HepG2 (cell line): ENCODE results near the gene BMP2. TPM values are rescaled to one million over a fixed set of nuclear protein-coding genes. Genes with fewer than 3 reads are reported as not detected.

Source experiments
- ATAC-seq: fragments of 200-7000 bp; cut with Tn5 transposase; 3 replicates; pipeline ENCODE4 v1.9.1; 2020; ENCODE audit warnings: mild to moderate bottlenecking, moderate library complexity
- BruUV-seq: library from RNA; stranded (reverse); fragments of 400-500 nt; replicated peaks from 2 replicates; lab custom pipeline; 2021; lab: Mats Ljungman, UMichigan
- CTCF ChIA-PET: fragments of 300-600 bp; formaldehyde crosslinking; extraction: SDS; loops from one replicate; lab custom pipeline; 2021; ENCODE audit warnings: low total read pairs, inconsistent platforms, low intra/inter-chr PET ratio; lab: Yijun Ruan, JAX
- POLR2A ChIA-PET: fragments of 350-600 bp; sonication (Branson Sonifier 250); formaldehyde crosslinking; loops from one replicate; lab custom pipeline; 2020; ENCODE audit warnings: antibody characterized with exemption, inconsistent platforms; lab: Yijun Ruan, JAX
- DNase-seq: peaks from one replicate; pipeline ENCODE4 v3.0.0-alpha.2; 2015; ENCODE audit warnings: low spot score
- FAIRE-seq: peaks from 3 replicates; lab custom pipeline; 2011; peaks lifted over from hg19 to GRCh38; lab: Jason Lieb, UNC
- H2AFZ ChIP-seq: one replicate; pipeline ENCODE4 v1.6.1; 2011; ENCODE audit warnings: low read length, inconsistent platforms
- H3K27ac ChIP-seq: fragments of 300-600 bp; 3 replicates; pipeline ENCODE4 v1.8.0; 2011; ENCODE audit warnings: mixed run types, mild to moderate bottlenecking, mixed read lengths, low read length, inconsistent platforms; ENCODE audit not compliant: insufficient read depth; ENCODE audit errors: extremely low read length
- H3K27me3 ChIP-seq, 2 experiments: fragments of 200-600 bp in 1 of 2; 2 replicates in 1 of 2; 3 replicates in 1 of 2; pipeline versions ENCODE4 v1.6.0 to v1.8.0; 2011; ENCODE audit warnings: low read length in 2 of 2, mild to moderate bottlenecking in 2 of 2, moderate library complexity in 2 of 2, inconsistent platforms in 1 of 2; ENCODE audit not compliant: insufficient read depth in 2 of 2, control insufficient read depth in 1 of 2
- H3K36me3 ChIP-seq, 2 experiments: fragments of 200-600 bp in 1 of 2; replicated peaks in 1 of 2; 2 replicates in 1 of 2; 3 replicates in 1 of 2; pipeline versions ENCODE4 v1.5.1 to v1.8.0; 2011; ENCODE audit warnings: low read length in 2 of 2, inconsistent platforms in 1 of 2; ENCODE audit not compliant: insufficient read depth in 2 of 2, control insufficient read depth in 1 of 2
- H3K4me1 ChIP-seq: 2 replicates; pipeline ENCODE4 v1.5.1; 2012; ENCODE audit warnings: low read length, inconsistent platforms; ENCODE audit not compliant: insufficient read depth
- H3K4me2 ChIP-seq: 2 replicates; pipeline ENCODE4 v1.6.0; 2011; ENCODE audit warnings: low read depth, low read length, inconsistent platforms
- H3K4me3 ChIP-seq, 3 experiments: fragments of 200-600 bp in 1 of 3; sonication (generic), shearing (Covaris generic) in 1 of 3; replicated peaks in 1 of 3; 2 replicates each; pipeline ENCODE4 v1.5.1; 2011 to 2016; ENCODE audit warnings: low read length in 3 of 3, inconsistent platforms in 2 of 3, low read depth in 2 of 3, mild to moderate bottlenecking in 2 of 3, control low read depth in 1 of 3, mixed read lengths in 1 of 3; ENCODE audit not compliant: insufficient read depth in 1 of 3
- H3K79me2 ChIP-seq: one replicate; pipeline ENCODE4 v1.6.1; 2011; ENCODE audit warnings: low read length, inconsistent platforms; ENCODE audit not compliant: insufficient read depth
- H3K9ac ChIP-seq: 2 replicates; pipeline ENCODE4 v1.6.0; 2011; ENCODE audit warnings: mild to moderate bottlenecking, low read depth, low read length, inconsistent platforms; ENCODE audit not compliant: insufficient read depth
- H3K9me3 ChIP-seq: 2 replicates; pipeline ENCODE4 v1.5.1; 2012; ENCODE audit warnings: mild to moderate bottlenecking, low read length
- H4K20me1 ChIP-seq: 2 replicates; pipeline ENCODE4 v1.6.0; 2011; ENCODE audit warnings: inconsistent platforms, mild to moderate bottlenecking, low read length, moderate library complexity; ENCODE audit not compliant: insufficient read depth
- CEBPB ChIP-seq: IDR thresholded peaks from 2 replicates; pipeline ENCODE4 v1.6.1; 2011; ENCODE audit warnings: low read depth, low read length, improper control_type of control experiment, borderline replicate concordance
- CSRNP2 ChIP-seq: sonication (generic); formaldehyde crosslinking; conservative IDR thresholded peaks from 2 replicates; pipeline ENCODE4 v1.8.0; 2022; ENCODE audit warnings: low read depth, missing genetic modification reagents
- FOXA1 ChIP-seq, 2 experiments: fragments of 450-650 bp in 1 of 2; sonication (generic) in 1 of 2; formaldehyde crosslinking in 1 of 2; IDR thresholded peaks; 2 replicates each; pipeline versions ENCODE4 v1.4.0 to v1.6.1; 2016 to 2020; ENCODE audit warnings: missing genetic modification reagents in 1 of 2
- HNF4G ChIP-seq, 2 experiments: sonication (generic) in 1 of 2; formaldehyde crosslinking in 1 of 2; IDR thresholded peaks; 2 replicates each; pipeline versions ENCODE4 v1.4.0 to v1.6.1; 2011 to 2020; ENCODE audit warnings: borderline replicate concordance in 2 of 2, low read depth in 2 of 2, mild to moderate bottlenecking in 2 of 2, low read length in 1 of 2, missing genetic modification reagents in 1 of 2, moderate library complexity in 1 of 2
- MAFK ChIP-seq, 2 experiments: IDR thresholded peaks in 1 of 2; conservative IDR thresholded peaks in 1 of 2; 2 replicates each; pipeline ENCODE4 v1.6.1; 2011; ENCODE audit warnings: improper control_type of control experiment in 2 of 2, low read length in 2 of 2
- MTF2 ChIP-seq: sonication (generic); formaldehyde crosslinking; IDR thresholded peaks from 2 replicates; pipeline ENCODE4 v1.5.0; 2020; ENCODE audit warnings: missing genetic modification reagents, borderline replicate concordance
- NR1H2 ChIP-seq: sonication (generic); formaldehyde crosslinking; IDR thresholded peaks from 2 replicates; pipeline ENCODE4 v1.8.1; 2022; ENCODE audit warnings: low read depth, missing genetic modification reagents, borderline replicate concordance
- RFX3 ChIP-seq: IDR thresholded peaks from 2 replicates; pipeline ENCODE4 v1.6.1; 2016; ENCODE audit warnings: missing biosample characterization, missing genetic modification reagents
- SRSF1 ChIP-seq: fragments of 200-400 bp; formaldehyde crosslinking; optimal IDR thresholded peaks from 2 replicates; pipeline ENCODE3; 2017; ENCODE audit warnings: mild to moderate bottlenecking, low read depth, low read length, moderate library complexity
- ZFP82 ChIP-seq: sonication (generic); formaldehyde crosslinking; IDR thresholded peaks from 2 replicates; pipeline ENCODE4 v1.5.1; 2020; ENCODE audit warnings: mild to moderate bottlenecking, missing genetic modification reagents, borderline replicate concordance
- ZFY ChIP-seq: sonication (generic); formaldehyde crosslinking; IDR thresholded peaks from 2 replicates; pipeline ENCODE4 v1.4.0; 2020; ENCODE audit warnings: missing genetic modification reagents
- ZIK1 ChIP-seq: sonication (generic); formaldehyde crosslinking; IDR thresholded peaks from 2 replicates; pipeline ENCODE4 v1.5.0; 2020; ENCODE audit warnings: mild to moderate bottlenecking, low read depth, missing genetic modification reagents, borderline replicate concordance
- ZNF235 ChIP-seq: sonication (generic); formaldehyde crosslinking; IDR thresholded peaks from 2 replicates; pipeline ENCODE4 v1.8.1; 2023; ENCODE audit warnings: mild to moderate bottlenecking, missing genetic modification reagents, borderline replicate concordance
- ZNF326 ChIP-seq: sonication (generic); formaldehyde crosslinking; IDR thresholded peaks from 2 replicates; pipeline ENCODE4 v1.4.0; 2020; ENCODE audit warnings: missing genetic modification reagents, borderline replicate concordance
- ZNF333 ChIP-seq: sonication (generic); formaldehyde crosslinking; IDR thresholded peaks from 2 replicates; pipeline ENCODE4 v1.4.0; 2020; ENCODE audit warnings: mild to moderate bottlenecking, missing genetic modification reagents, borderline replicate concordance
- ZNF687 ChIP-seq: sonication (generic); formaldehyde crosslinking; IDR thresholded peaks from 2 replicates; pipeline ENCODE4 v1.5.1; 2020; ENCODE audit warnings: mild to moderate bottlenecking, missing genetic modification reagents, moderate library complexity
- ZNF891 ChIP-seq: sonication (generic); formaldehyde crosslinking; IDR thresholded peaks from 2 replicates; pipeline ENCODE4 v1.5.0; 2020; ENCODE audit warnings: mild to moderate bottlenecking, missing genetic modification reagents
- WGBS: methylation state at CpG from one replicate; pipeline ENCODE4 v1.1.6; 2017; ENCODE audit warnings: low lambda C conversion rate; 5-methylcytosine and 5-hydroxymethylcytosine counted together
- in situ Hi-C: cut with HindIII; loops from 2 replicates; pipeline ENCODE4 v1.10.0; 2017; ENCODE audit warnings: low pct_unique_long_range_greater_than_20kb; ENCODE audit not compliant: extremely low pct_ligation_motif_present
- intact Hi-C: fragments of 100-400 bp; cut with micrococcal nuclease; formaldehyde crosslinking; loops from one replicate; pipeline ENCODE4 v1.10.0; 2022; ENCODE audit not compliant: unreplicated experiment
- polyA plus RNA-seq, 8 experiments: library from polyadenylated mRNA; depleted of rRNA in 3 of 8; stranded (reverse) in 7 of 8; unstranded in 1 of 8; fragments of >200 nt; fragmentation: Illumina TruSeq in 4 of 8; extraction: Trizol in 4 of 8; gene quantifications; 2 replicates each; pipeline versions ENCODE4 v1.2.1 to v1.2.3, GENCODE V29; 2011 to 2016; ENCODE audit warnings: low read depth in 4 of 8, missing spikeins in 1 of 8, mixed read lengths in 1 of 8; ENCODE audit not compliant: insufficient read depth in 1 of 8
- total RNA-seq, 5 experiments: library from RNA; depleted of rRNA; stranded (reverse); fragments of >200 nt; fragmentation: Illumina TruSeq; extraction: Trizol; gene quantifications; 2 replicates each; pipeline ENCODE4 v1.2.3, GENCODE V29; 2016; ENCODE audit warnings: low read depth in 1 of 5

The BMP2 gene
- total and polyA plus RNA-seq, 2 of the 13 experiments (the other 11 are each of a cell fraction or from before 2014, with no cell fraction given): 0.02 to 0.03 TPM

GRCh38 chr20:6768228-6769140 is 998 bp downstream of the BMP2 start:
- H3K27ac ChIP-seq: no peak overlapping the region
- H3K4me3 ChIP-seq: peak overlapping the region; percentile 48 to 65 (median 53); a peak in 4 of 6 replicates
- no peak for DNase-seq
- ChIA-PET CTCF (no interaction called here), POLR2A (no interaction called here)
- no peak overlapping the region for H3K9ac ChIP-seq
- ATAC-seq: no peak; the same call in 1 of the 3 replicates
- in situ Hi-C loops: no loop called here
- 32% methylated on average over 49 of the region's 70 CpGs for WGBS
- peaks cover 11 to 30% of the 10 kb centered on the region in 2 experiments; a peak in 4 of 5 replicates for H3K27me3 ChIP-seq
- no peaks in the 10 kb centered on the region for H3K9me3 ChIP-seq
- no peaks in the 10 kb centered on the region for H3K36me3 ChIP-seq
- intact Hi-C loops: loop anchor here (5.0 to 10.0 kb wide), 2 partner anchors 186 to 1166 kb away; no protein-coding TSS in a partner anchor
- no peaks in the 10 kb centered on the region for H4K20me1 ChIP-seq
- no peaks in the 10 kb centered on the region for H3K79me2 ChIP-seq
- no peak for FAIRE-seq
- H3K4me2 ChIP-seq: peak overlapping the region; percentile 81
- BruUV-seq: no TSS peak
- H2AFZ ChIP-seq: no peak overlapping the region
- no peaks in the 10 kb centered on the region for H3K4me1 ChIP-seq
- TF ChIP-seq ZNF326 (no peak), CSRNP2 (CRISPR knock-in tag) (no peak), MAFK (conservative IDR thresholded peaks at IDR 0.05 in 1 of 2, IDR thresholded peaks at IDR 0.05 in 1 of 2; ENCODE audit: low read length in 2 of 2) (no peak), SRSF1 (peak; percentile 47), ZFY (CRISPR knock-in tag) (no peak), HNF4G (IDR thresholded peaks at IDR 0.05; ENCODE audit: borderline replicate concordance, low read depth, low read length) (no peak), HNF4G (CRISPR knock-in tag; IDR thresholded peaks at IDR 0.05; ENCODE audit: borderline replicate concordance, low read depth) (no peak), RFX3 (CRISPR knock-in tag) (no peak), ZNF333 (no peak), MTF2 (peak; percentile 20; the same call in 1 of the 2 replicates), ZIK1 (CRISPR knock-in tag) (no peak), ZFP82 (CRISPR knock-in tag) (0 out of 2 replicates have a peak, but pooled peaks have one; percentile 40), ZNF687 (CRISPR knock-in tag) (peak; percentile 2; the same call in 1 of the 2 replicates), FOXA1 (IDR thresholded peaks at IDR 0.05) (no peak), FOXA1 (CRISPR knock-in tag; IDR thresholded peaks at IDR 0.05) (no peak), ZNF891 (CRISPR knock-in tag) (no peak), ZNF235 (CRISPR knock-in tag) (0 out of 2 replicates have a peak, but pooled peaks have one; percentile 21), CEBPB (no peak), NR1H2 (CRISPR knock-in tag) (no peak)
